Stomach (tissue), 9 donors: ENCODE data around the gene DLX6. TPM values are rescaled to one million over a fixed set of nuclear protein-coding genes. Genes with fewer than 3 reads are reported as not detected.

ENCODE experiments used
- DNase-seq, 2 donors: peaks; one replicate each; pipeline versions ENCODE4 v3.0.0 to v3.0.0-alpha.2; 2013 to 2019
- H3K27ac ChIP-seq, 5 donors: fragments of 200-600 bp in 4 of 5; sonication (generic) in 4 of 5; one replicate each; pipeline ENCODE4 v1.5.1; 2013 to 2019; ENCODE audit warnings: mild to moderate bottlenecking in 1 of 5, moderate library complexity in 1 of 5
- H3K27me3 ChIP-seq, 3 donors: fragments of 200-600 bp; sonication (generic); one replicate each; pipeline ENCODE4 v1.5.1; 2017 to 2019; ENCODE audit warnings: mixed run types in 1 of 3
- H3K36me3 ChIP-seq, 4 donors: fragments of 200-600 bp; sonication (generic); 1 replicate in 3 of 4; 2 replicates in 1 of 4; pipeline ENCODE4 v1.5.1; 2016 to 2019
- H3K4me1 ChIP-seq, 4 donors: fragments of 200-600 bp; sonication (generic); one replicate each; pipeline ENCODE4 v1.5.1; 2016 to 2019
- H3K4me3 ChIP-seq, 4 donors: fragments of 200-600 bp; sonication (generic) in 3 of 4; one replicate each; pipeline ENCODE4 v1.5.1; 2016 to 2019; ENCODE audit warnings: mild to moderate bottlenecking in 1 of 4
- H3K9me3 ChIP-seq, 4 donors: fragments of 200-600 bp; sonication (generic); one replicate each; pipeline ENCODE4 v1.5.1; 2016 to 2019
- CTCF ChIP-seq, 7 experiments: fragments of 450-650 bp in 4 of 7; fragments of 200-600 bp in 3 of 7; sonication (generic) in 3 of 7; IDR thresholded peaks; one replicate each; pipeline ENCODE4 v1.5.1; 2016 to 2019; ENCODE audit warnings: antibody characterized with exemption in 7 of 7, control low read depth in 2 of 7, mild to moderate bottlenecking in 1 of 7
- EP300 ChIP-seq: sonication (generic); formaldehyde crosslinking; IDR thresholded peaks from one replicate; pipeline ENCODE4 v1.6.1; 2017; ENCODE audit warnings: antibody characterized with exemption
- POLR2A ChIP-seq, 4 donors: fragments of 450-650 bp; IDR thresholded peaks; one replicate each; pipeline ENCODE4 v1.6.1; 2016; ENCODE audit warnings: antibody characterized with exemption in 4 of 4, control low read depth in 2 of 4, mild to moderate bottlenecking in 1 of 4, moderate library complexity in 1 of 4
- POLR2AphosphoS5 ChIP-seq, 3 donors: sonication (generic); formaldehyde crosslinking; IDR thresholded peaks; one replicate each; pipeline ENCODE4 v1.6.1; 2016; ENCODE audit warnings: antibody characterized with exemption in 3 of 3
- WGBS, 5 donors: extraction: QIAGEN DNeasy Blood & Tissue Kit in 3 of 5; methylation state at CpG; one replicate each; pipeline versions ENCODE4 v1.1.5 to v1.1.7; 2013 to 2018; 5-methylcytosine and 5-hydroxymethylcytosine counted together
- intact Hi-C: fragments of 100-400 bp; cut with DNase I; formaldehyde crosslinking; loops from one replicate; pipeline ENCODE4 v1.15.1; 2023; ENCODE audit warnings: low total_unique reads
- polyA plus RNA-seq, 3 donors: library from polyadenylated mRNA; stranded (reverse); fragments of 200-250 nt; gene quantifications; one replicate each; pipeline ENCODE4 v1.2.3, GENCODE V29; 2013
- total RNA-seq, 5 donors: library from RNA; depleted of rRNA; stranded (reverse); fragments of >200 nt; gene quantifications; one replicate each; pipeline versions ENCODE4 v1.1.0 to v1.2.3, GENCODE V29; 2014 to 2016
- donor health status: healthy with polysubstance abuse.
- donor health status: Bipolar disorder and iron deficiency.
- donor health status: healthy.

Gene DLX6
- total and polyA plus RNA-seq, 8 donors: 0.08 TPM; not detected in 7

DNA sequence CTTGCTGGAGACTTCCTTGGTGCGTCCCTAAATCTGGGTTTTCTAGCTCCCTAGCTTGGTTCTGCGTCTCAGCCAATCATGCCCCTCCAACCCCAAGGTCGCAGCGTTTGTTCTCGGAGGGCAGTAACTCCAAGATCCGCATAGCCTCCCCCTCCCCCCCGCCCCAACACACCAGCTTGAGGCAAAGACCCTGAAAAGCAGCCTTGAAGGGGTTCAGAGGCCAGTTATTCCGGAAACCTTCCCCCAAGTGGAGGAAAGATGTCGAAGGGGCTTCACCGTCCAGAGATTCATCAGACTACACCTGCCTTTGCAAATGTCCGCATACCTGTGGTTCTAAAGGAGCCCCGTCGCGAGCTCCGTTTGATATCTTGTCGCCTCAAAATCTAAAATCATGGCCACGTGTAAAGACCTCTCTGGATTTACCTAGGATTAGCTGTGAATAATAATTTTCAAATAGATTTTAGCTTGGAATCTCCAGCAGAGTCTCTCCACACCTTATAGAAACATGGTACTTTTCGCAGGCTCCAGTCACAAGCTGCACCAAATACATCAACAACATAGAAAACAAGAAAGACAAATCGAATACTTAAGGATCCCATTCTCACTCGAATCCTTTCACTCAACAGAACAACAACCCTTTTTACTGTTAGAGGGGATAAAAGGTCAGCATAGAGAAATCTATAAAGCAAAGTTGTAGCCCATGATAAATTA, 7.9 kb downstream of the DLX6 start:
- H3K9me3 ChIP-seq: peaks cover 0 to 9% (median 0%) of the 10 kb centered on the region in 4 donors
- no peak for DNase-seq
- 6 to 15% (median 9%) methylated on average over 19 to 20 of the region's 20 CpGs for whole genome bisulfite sequencing, 5 donors
- TF ChIP-seq CTCF (IDR thresholded peaks at IDR 0.05): no peak
- TF ChIP-seq POLR2A (IDR thresholded peaks at IDR 0.05): no peak
- H3K27me3 ChIP-seq: peaks cover 30 to 100% (median 99%) of the 10 kb centered on the region in 3 donors
- peaks cover 0 to 26% (median 18%) of the 10 kb centered on the region in 4 donors for H3K4me1 ChIP-seq
- H3K4me3 ChIP-seq: no peak overlapping the region
- no peak overlapping the region for H3K27ac ChIP-seq
- intact Hi-C loops: no loop called here
- H3K36me3 ChIP-seq: no peaks in the 10 kb centered on the region

DNA sequence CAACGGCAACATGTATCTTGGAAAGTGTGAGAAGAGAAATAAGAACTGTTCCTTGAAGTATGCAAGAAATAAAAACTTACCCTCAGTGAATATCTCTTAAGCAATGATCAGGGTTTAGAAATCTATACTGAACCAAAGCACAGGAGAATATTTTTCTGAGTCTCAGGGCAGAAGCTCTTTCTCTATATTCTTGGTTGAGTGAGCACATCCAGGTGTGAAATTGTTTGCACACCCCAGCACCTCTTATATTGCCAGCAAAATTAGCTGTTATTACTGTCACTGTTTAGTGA, 8.4 kb downstream of the DLX6 start:
- H3K27me3 ChIP-seq: peaks cover 33 to 100% (median 99%) of the 10 kb centered on the region in 3 donors
- H3K9me3 ChIP-seq: peaks cover 0 to 9% (median 0%) of the 10 kb centered on the region in 4 donors
- H3K27ac ChIP-seq: no peak overlapping the region
- 11 to 35% (median 20%) methylated on average over 1 of the region's 1 CpG for WGBS, 5 donors
- TF ChIP-seq CTCF (IDR thresholded peaks at IDR 0.05) (no peak), EP300 (no peak), POLR2AphosphoS5 (IDR thresholded peaks at IDR 0.05) (no peak), POLR2A (IDR thresholded peaks at IDR 0.05) (no peak)
- no peak for DNase-seq
- H3K36me3 ChIP-seq: no peaks in the 10 kb centered on the region
- H3K4me3 ChIP-seq: no peak overlapping the region
- intact Hi-C loops: no loop called here
- peaks cover 0 to 31% (median 20%) of the 10 kb centered on the region in 4 donors for H3K4me1 ChIP-seq

GRCh38 chr7:97014145-97014750, 8.9 kb downstream of the DLX6 start:
- WGBS, 5 donors: 10 to 20% (median 20%) methylated on average over 5 of the region's 5 CpGs
- intact Hi-C loops: no loop called here
- no peak for DNase-seq
- Histone ChIP-seq H3K36me3 (no peaks in the 10 kb centered on the region), H3K9me3 (peaks cover 0 to 9% (median 0%) of the 10 kb centered on the region in 4 donors), H3K27ac (no peak overlapping the region), H3K27me3 (peaks cover 38 to 100% (median 99%) of the 10 kb centered on the region in 3 donors), H3K4me3 (no peak overlapping the region), H3K4me1 (peaks cover 0 to 32% (median 20%) of the 10 kb centered on the region in 4 donors)
- no peak for TF ChIP-seq POLR2A (IDR thresholded peaks at IDR 0.05)
- no peak for TF ChIP-seq CTCF (IDR thresholded peaks at IDR 0.05)
- no peak for TF ChIP-seq POLR2AphosphoS5 (IDR thresholded peaks at IDR 0.05)
- TF ChIP-seq EP300: no peak

DNA sequence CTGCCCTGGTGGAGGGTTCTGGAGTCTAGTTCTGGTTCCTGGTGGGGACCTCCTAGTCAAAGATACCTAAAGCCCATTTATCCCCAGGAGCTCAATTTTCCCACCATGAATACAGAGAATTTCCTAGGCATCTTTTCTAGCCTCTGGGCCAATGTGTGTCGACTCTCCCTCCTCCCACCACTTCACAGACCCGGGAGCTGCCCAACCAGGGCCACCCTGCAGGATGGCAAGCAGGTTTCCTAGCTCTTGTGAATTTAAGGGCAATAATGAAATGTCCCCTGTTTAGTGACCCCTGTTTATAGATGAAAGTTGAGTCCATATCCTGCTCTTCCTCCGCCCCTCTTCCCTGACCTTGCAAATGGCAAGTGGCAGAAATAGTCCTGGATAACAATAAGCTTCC, 9.9 kb downstream of the DLX6 start:
- Histone ChIP-seq H3K9me3 (peaks cover 0 to 9% (median 0%) of the 10 kb centered on the region in 4 donors), H3K27ac (no peak overlapping the region), H3K4me1 (peaks cover 0 to 32% (median 20%) of the 10 kb centered on the region in 4 donors), H3K27me3 (peaks cover 47 to 100% (median 99%) of the 10 kb centered on the region in 3 donors), H3K4me3 (no peak overlapping the region), H3K36me3 (no peaks in the 10 kb centered on the region)
- no peak for DNase-seq
- TF ChIP-seq POLR2A (IDR thresholded peaks at IDR 0.05): no peak
- no peak for TF ChIP-seq EP300
- TF ChIP-seq CTCF (IDR thresholded peaks at IDR 0.05): no peak
- TF ChIP-seq POLR2AphosphoS5 (IDR thresholded peaks at IDR 0.05): no peak
- 10 to 14% (median 12%) methylated on average over 3 of the region's 3 CpGs for WGBS, 5 donors
- intact Hi-C loops: no loop called here
